ENCODE data around the gene MBD5. TPM values are rescaled to one million over a fixed set of nuclear protein-coding genes. Genes with fewer than 3 reads are reported as not detected.

The MBD5 gene
- total and polyA plus RNA-seq, 4 donors: 2.0 to 15.9 (median 9.5) TPM

GRCh38 chr2:148022351-148022750 is 1.5 kb downstream of the MBD5 start:
- 31% methylated on average over 1 of the region's 1 CpG for WGBS
- Histone ChIP-seq H3K4me1 (ENCODE audit: control insufficient read depth in 4 of 4, insufficient read depth in 4 of 4, low read length in 3 of 4) (peaks cover 7 to 38% (median 26%) of the 10 kb centered on the region in 4 donors), H3K27me3 (ENCODE audit: control insufficient read depth in 4 of 4, insufficient read depth in 4 of 4, low read length in 3 of 4) (no peaks in the 10 kb centered on the region), H3K9me3 (ENCODE audit: control insufficient read depth in 4 of 4, low read length in 3 of 4) (no peaks in the 10 kb centered on the region), H3K27ac (ENCODE audit: low read depth in 1 of 2, low read length in 2 of 2) (no peak overlapping the region), H3K9ac (ENCODE audit: low read depth in 1 of 2, low read length in 2 of 2) (no peak overlapping the region), H3K4me3 (ENCODE audit: low read depth in 1 of 3, low read length in 3 of 3) (peak overlapping the region in 1 of 3 donors; percentile 78), H3K36me3 (ENCODE audit: control insufficient read depth in 4 of 4, insufficient read depth in 3 of 4, low read depth in 1 of 4, low read length in 3 of 4) (no peaks in the 10 kb centered on the region)
- DNase-seq (ENCODE audit: low spot score): no peak
- TF ChIP-seq, protein P1, sequence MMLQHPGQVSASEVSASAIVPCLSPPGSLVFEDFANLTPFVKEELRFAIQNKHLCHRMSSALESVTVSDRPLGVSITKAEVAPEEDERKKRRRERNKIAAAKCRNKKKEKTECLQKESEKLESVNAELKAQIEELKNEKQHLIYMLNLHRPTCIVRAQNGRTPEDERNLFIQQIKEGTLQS (IDR thresholded peaks at IDR 0.05): no peak
- TF ChIP-seq HNF4G (IDR thresholded peaks at IDR 0.05) (no peak), YY1 (IDR thresholded peaks at IDR 0.05) (no peak), RXRA (IDR thresholded peaks at IDR 0.05) (no peak), FOXA1 (IDR thresholded peaks at IDR 0.05) (no peak), NR2F2 (IDR thresholded peaks at IDR 0.05) (no peak)
- TF ChIP-seq, protein P2, sequence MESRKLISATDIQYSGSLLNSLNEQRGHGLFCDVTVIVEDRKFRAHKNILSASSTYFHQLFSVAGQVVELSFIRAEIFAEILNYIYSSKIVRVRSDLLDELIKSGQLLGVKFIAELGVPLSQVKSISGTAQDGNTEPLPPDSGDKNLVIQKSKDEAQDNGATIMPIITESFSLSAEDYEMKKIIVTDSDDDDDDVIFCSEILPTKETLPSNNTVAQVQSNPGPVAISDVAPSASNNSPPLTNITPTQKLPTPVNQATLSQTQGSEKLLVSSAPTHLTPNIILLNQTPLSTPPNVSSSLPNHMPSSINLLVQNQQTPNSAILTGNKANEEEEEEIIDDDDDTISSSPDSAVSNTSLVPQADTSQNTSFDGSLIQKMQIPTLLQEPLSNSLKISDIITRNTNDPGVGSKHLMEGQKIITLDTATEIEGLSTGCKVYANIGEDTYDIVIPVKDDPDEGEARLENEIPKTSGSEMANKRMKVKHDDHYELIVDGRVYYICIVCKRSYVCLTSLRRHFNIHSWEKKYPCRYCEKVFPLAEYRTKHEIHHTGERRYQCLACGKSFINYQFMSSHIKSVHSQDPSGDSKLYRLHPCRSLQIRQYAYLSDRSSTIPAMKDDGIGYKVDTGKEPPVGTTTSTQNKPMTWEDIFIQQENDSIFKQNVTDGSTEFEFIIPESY (IDR thresholded peaks at IDR 0.05): no peak
- TF ChIP-seq, protein P3, sequence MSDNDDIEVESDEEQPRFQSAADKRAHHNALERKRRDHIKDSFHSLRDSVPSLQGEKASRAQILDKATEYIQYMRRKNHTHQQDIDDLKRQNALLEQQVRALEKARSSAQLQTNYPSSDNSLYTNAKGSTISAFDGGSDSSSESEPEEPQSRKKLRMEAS (IDR thresholded peaks at IDR 0.05): no peak

DNA sequence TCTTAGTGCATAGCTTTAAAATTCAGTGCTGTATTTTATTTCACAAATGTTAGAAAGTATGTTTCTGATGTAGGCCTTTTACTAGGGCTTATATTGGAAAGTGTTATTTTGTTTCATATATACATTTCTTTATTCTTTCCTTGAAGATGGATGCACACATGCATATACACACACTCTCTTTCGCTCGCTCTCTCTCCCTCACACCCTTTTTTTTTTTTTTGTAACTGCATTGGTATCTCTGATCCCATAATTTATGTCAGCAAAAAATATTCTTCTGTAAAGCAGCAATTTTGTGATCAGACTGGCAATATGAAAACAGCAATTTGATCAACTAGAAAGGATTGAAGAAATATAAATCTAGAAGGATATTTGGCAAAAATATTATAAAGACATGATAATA is 2.0 kb downstream of the MBD5 start:
- Histone ChIP-seq H3K27me3 (ENCODE audit: control insufficient read depth in 4 of 4, insufficient read depth in 4 of 4, low read length in 3 of 4) (no peaks in the 10 kb centered on the region), H3K27ac (ENCODE audit: low read depth in 1 of 2, low read length in 2 of 2) (no peak overlapping the region), H3K4me3 (ENCODE audit: low read depth in 1 of 3, low read length in 3 of 3) (no peak overlapping the region), H3K9me3 (ENCODE audit: control insufficient read depth in 4 of 4, low read length in 3 of 4) (no peaks in the 10 kb centered on the region), H3K36me3 (ENCODE audit: control insufficient read depth in 4 of 4, insufficient read depth in 3 of 4, low read depth in 1 of 4, low read length in 3 of 4) (no peaks in the 10 kb centered on the region), H3K9ac (ENCODE audit: low read depth in 1 of 2, low read length in 2 of 2) (no peak overlapping the region), H3K4me1 (ENCODE audit: control insufficient read depth in 4 of 4, insufficient read depth in 4 of 4, low read length in 3 of 4) (peaks cover 7 to 38% (median 26%) of the 10 kb centered on the region in 4 donors)
- WGBS: 91% methylated on average over 2 of the region's 2 CpGs
- no peak for DNase-seq (ENCODE audit: low spot score)
- no peak for TF ChIP-seq YY1 (IDR thresholded peaks at IDR 0.05)
- TF ChIP-seq RXRA (IDR thresholded peaks at IDR 0.05): no peak
- TF ChIP-seq NR2F2 (IDR thresholded peaks at IDR 0.05): no peak
- no peak for TF ChIP-seq CTCF (IDR thresholded peaks at IDR 0.05; ENCODE audit: low read depth, low read length, missing input control)

- H3K4me3 ChIP-seq (ENCODE audit: low read depth in 1 of 3, low read length in 3 of 3): no peak overlapping the region
- H3K9me3 ChIP-seq (ENCODE audit: control insufficient read depth in 4 of 4, low read length in 3 of 4): no peaks in the 10 kb centered on the region
- H3K36me3 ChIP-seq (ENCODE audit: control insufficient read depth in 4 of 4, insufficient read depth in 3 of 4, low read depth in 1 of 4, low read length in 3 of 4): no peaks in the 10 kb centered on the region
- DNase-seq (ENCODE audit: low spot score): no peak
- no peak overlapping the region for H3K27ac ChIP-seq (ENCODE audit: low read depth in 1 of 2, low read length in 2 of 2)
- peaks cover 7 to 30% (median 24%) of the 10 kb centered on the region in 4 donors for H3K4me1 ChIP-seq (ENCODE audit: control insufficient read depth in 4 of 4, insufficient read depth in 4 of 4, low read length in 3 of 4)
- H3K27me3 ChIP-seq (ENCODE audit: control insufficient read depth in 4 of 4, insufficient read depth in 4 of 4, low read length in 3 of 4): no peaks in the 10 kb centered on the region
- no peak overlapping the region for H3K9ac ChIP-seq (ENCODE audit: low read depth in 1 of 2, low read length in 2 of 2)
- no peak for TF ChIP-seq HNF4G (IDR thresholded peaks at IDR 0.05)
- TF ChIP-seq FOXA2 (IDR thresholded peaks at IDR 0.05): no peak
Measured at GRCh38 chr2:148023861-148024260, 3.0 kb downstream of the MBD5 start.

Data from liver (tissue), 9 donors.